Measurements from ENCODE around the gene MLLT1. TPM values are rescaled to one million over a fixed set of nuclear protein-coding genes. Genes with fewer than 3 reads are reported as not detected.

MLLT1 gene
- total and polyA plus RNA-seq, 2 of the 8 experiments (the other 6 are each of a cell fraction or from before 2014, with no cell fraction given) = 18.8 to 45.1 TPM

DNA sequence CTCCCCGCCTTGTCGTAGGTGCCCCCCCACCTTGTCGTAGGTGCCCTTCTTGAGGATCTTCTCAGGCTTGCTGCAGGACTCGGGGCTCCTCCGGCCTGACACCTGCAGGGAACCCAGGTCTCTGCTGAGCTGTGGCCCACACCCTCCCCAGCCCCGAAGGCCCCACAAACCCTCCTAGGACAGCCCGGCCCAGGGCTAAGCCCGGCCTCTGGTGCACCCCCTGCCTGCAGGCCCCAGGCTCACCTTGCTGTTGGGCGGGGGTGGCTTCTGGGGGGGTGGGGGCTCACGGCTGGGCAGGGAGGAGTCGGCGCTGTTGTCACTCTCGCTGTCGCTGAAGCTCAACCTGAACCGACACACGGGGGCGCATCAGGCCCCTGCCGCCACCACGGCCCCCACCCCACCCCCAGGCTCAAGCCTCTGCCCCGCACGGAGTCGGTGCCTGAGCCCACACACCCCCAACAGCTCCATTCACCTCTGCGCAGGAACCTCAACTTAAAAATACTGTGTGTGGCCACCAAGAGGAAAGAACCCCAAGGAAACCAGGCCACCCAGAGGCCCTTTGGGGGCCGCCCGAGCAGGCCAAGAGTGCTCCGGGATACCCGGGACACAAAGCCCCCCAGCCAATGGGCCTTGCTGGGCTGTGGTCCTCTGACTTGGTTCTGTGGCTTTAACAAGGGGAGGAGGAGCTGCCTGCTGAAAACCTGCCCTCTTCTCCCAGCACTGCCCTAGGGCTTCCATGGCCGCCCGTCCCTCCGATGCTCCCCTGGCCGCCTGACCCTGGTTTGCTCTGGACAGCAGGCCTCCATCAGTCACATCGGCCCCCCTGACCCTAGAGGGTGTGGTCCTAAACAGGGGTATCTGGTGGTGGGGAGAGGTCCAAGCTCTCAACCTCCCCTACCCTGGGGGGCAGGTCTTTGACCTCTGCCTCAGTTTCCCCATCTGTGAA lies 65.8 kb downstream of the MLLT1 start (continued):
- no peak for TF ChIP-seq SIX5 (IDR thresholded peaks at IDR 0.05; ENCODE audit: low read depth, low read length)
- no peak for TF ChIP-seq ASH2L (IDR thresholded peaks at IDR 0.05; ENCODE audit: low read length)
- TF ChIP-seq NANOG (IDR thresholded peaks at IDR 0.05; ENCODE audit: insufficient read depth, low read depth, low read length, poor library complexity, severe bottlenecking) = no peak
